Epidermal melanocyte (primary cell): ENCODE data around the gene C4BPA.

Experiments
- DNase-seq: peaks from one replicate; pipeline ENCODE4 v3.0.0; 2011; ENCODE audit warnings: low spot score; ENCODE audit not compliant: insufficient read length

The C4BPA gene

GRCh38 chr1:207077012-207077411, 27.0 kb upstream of the C4BPA start:
- no peak for DNase-seq

DNA sequence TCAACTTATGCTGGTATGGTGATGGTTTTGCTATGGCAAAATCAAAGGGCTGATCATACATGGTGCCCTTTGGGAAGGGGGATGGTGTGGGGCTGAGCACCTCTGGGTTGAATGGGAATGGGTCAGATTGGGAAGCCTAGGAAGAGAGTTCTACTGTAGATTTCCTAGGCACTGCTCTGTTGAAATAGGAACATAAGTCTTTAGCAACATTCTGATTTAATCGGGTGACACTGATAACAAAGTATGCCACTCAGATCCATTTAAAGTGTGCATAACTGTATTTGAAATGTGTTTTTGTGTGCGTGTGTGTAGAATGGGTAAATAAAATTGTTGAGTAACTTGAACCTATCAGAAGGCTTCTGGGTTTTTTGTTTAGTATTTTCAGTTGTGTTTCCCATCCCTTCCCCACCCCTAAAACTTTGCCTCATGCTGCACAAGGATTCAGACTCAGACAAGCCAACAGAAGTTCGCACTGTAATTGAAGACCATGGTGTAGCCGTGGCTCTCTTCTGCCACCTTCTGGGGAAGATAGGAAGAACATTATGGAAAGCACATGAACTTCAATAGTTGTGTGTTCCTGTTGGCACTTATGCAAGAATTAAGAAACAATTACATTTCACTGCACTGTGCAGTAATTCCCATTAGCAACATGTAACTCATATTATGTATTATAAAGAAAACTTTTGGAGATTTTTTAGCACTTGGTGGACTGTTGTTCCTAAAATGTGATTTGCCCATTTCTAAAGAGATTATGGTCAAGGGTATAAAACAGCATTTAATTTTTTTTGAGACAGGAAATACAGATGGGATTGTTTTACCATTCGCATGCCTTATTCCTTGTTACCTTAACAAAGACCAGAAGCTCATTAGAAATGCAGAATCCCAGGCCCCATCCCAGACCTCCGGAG, 26.3 kb upstream of the C4BPA start:
- DNase-seq: peak; percentile 72

DNA sequence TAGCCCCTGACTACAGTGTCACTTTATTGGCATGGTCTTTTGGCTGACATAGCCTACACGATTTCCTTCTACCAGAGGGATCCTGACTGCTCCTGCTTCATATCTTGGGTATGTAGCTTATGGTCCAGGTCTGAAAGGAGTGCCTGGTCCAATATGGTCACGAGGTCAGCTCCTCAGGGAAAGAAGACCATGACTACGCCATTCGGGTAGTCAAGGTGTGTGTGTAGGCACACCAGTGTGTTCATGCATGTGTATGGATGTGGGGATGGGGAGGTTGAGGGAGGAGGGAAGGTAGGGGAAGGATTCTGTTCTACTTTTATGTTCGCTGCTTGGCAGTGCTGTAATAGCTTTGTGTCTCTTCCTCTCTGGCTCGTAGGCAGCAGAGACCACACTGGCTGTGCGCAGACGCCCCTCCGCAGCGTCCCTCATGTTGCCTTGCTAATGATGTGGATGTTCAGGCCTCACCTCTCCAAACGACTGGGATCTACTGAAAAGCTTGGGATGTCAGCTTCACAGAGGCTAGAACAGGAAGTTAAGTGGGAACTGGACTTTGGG, 25.4 kb upstream of the C4BPA start:
- DNase-seq: no peak

DNA sequence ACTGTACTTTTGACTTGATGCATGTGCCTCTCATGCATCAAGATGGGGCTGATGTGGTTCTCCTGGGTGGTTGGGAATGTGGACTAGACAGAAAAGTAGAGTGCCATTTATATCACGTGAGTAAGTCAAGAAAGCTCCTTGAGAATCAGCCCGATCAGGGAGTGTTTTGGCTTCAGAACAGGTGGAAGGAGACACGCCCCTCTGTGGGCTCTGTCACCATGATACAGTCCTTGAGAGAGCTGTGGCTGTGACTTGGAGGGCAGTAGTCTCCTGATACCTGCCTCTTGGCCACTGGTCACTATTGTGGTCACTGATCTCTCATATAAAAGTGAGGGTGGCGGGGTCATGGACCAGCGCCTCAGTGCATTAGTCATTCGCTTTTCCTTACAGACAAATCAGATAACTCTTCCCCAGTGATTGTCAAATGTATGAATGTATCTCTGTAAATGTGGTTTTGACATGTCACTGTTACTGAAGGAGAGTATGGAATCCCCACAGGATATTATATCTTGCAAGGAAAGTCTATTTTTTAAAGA, 24.3 kb upstream of the C4BPA start:
- no peak for DNase-seq

GRCh38 chr1:207081088-207081487, 22.9 kb upstream of the C4BPA start:
- no peak for DNase-seq

- DNase-seq: no peak
These were observed 22.2 kb upstream of the C4BPA start for GRCh38 chr1:207081806-207082205.

DNA sequence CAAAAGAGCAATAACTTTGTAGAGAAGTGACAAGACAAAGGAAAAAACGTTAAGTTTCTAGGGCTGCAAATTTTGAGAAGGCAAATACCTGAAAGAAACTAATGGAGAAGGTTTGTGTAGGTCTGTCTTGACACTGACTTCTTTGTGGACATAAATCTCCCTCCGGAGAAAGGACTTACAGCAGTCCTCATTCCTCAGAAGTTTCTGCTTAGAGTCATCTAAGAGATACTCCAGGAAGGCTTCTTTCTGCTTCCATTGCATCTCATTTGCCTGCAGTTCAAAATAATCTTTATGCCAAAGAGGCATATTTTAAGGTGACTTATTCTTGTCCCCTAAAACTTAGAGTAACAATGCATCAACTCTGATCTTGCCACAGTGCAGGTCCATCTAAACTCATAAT, 19.8 kb upstream of the C4BPA start:
- no peak for DNase-seq

DNA sequence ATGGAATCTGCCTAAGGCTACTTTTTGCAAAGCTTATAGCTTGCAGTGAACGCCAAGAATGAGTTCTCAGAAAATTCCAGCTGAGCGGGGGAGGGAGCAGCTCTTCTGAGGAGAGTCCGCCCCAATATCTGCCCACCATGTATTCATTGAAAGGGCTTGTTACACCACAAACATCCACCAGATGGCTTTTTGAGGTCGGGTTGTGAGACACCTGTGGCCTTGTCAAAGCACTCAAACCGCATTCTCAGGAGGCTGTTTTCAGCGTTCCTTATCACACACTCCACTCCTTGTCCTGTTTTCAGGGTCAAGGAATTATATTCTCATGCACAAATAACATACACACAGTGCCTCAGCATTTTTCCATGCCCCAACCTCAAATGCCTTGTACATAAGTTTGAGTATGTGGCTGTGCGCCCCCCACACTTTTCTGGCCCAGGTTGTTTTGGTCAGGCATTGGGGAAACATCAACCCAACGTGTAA, 19.3 kb upstream of the C4BPA start:
- peak; percentile 43 for DNase-seq

DNA sequence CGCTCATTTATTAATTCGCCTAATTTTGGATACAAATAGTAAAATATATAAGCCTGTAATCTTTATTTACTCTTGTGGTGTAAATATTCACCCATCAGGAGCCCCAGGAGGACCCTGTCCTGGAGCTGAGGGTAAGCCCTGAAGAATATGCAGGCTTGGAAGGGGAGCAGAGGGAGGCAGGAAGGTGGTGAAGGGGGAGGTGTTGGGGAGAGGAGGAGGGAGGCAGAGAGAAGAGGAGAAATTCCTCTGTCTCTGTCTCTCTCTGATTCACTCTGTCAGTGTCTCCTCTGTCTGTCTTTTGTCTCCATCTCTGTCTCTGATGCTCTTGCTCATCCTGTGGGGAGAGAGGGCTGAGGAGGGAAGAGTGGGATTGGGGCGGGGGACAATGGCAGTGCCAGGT, 18.1 kb upstream of the C4BPA start:
- DNase-seq: no peak

DNA sequence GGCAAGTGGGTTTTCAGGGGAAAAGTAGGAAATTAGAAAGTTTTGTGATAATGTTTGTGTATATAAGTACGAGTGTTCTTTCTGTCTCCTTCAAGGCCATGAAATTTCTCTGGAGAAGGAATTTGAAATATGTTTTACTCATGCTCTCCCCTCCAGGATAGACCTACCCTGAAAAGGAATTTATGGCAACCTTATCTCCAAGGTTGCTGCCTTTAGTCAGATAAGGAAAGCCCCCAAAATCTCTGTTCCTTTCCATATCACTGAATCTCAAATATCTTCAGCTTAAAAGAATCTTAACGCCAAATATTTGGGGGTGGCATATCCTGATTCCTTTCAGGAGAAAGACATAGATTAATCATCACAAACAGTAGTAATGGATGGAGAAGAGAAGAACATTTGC, 15.9 kb upstream of the C4BPA start:
- no peak for DNase-seq

DNA sequence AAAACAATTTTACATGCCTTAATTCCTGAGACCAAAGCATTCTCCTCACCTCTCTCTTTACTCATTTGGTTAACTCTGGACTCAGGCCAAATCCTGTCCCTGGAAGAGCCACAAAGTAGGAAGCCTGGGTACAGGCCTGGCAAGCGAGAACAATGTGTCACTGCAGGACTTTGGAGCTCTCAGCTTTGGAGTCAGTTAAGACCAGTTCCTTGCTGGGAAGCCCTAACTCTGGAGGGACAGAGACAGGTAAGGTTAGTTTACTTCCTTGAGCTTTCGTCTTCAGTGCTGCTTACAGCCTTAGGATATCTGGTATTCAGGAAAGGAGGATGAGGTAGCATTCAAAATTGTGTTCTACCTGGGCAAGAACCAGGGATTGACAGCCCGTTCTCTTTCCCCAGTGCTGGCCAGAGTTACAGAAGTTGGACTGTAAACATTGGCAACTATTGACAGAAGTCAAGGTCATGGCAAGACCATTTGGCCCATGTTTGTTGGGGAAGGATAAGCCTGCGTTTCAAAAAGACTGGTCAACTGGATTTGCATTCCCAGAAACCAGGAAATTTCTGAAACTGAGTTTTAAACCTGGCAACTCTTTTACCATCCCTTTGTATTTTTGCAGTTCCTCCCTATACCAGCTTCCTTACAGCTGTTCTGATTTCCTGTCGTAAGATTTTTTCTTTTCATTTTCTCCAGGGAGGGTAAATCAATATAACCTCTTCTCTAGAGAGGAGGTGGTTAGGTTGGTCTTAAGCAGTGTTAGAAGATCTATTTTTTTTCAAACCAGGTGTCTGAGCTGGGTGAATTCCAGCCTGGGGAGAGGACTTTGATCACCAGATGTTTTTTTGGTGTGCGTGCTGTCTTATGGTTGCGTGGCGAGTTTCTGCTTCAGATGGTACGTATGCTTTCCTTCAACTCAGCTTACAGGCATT, 15.1 kb upstream of the C4BPA start, which contains the start of gene C4BPB:
Gene C4BPB (plus strand): TSS at position 160 of the 926 bp plus-strand sequence. CDS start 672 bp downstream, at position 832.
- no peak for DNase-seq

GRCh38 chr1:207089627-207090355, 14.2 kb upstream of the C4BPA start:
- DNase-seq: no peak

DNA sequence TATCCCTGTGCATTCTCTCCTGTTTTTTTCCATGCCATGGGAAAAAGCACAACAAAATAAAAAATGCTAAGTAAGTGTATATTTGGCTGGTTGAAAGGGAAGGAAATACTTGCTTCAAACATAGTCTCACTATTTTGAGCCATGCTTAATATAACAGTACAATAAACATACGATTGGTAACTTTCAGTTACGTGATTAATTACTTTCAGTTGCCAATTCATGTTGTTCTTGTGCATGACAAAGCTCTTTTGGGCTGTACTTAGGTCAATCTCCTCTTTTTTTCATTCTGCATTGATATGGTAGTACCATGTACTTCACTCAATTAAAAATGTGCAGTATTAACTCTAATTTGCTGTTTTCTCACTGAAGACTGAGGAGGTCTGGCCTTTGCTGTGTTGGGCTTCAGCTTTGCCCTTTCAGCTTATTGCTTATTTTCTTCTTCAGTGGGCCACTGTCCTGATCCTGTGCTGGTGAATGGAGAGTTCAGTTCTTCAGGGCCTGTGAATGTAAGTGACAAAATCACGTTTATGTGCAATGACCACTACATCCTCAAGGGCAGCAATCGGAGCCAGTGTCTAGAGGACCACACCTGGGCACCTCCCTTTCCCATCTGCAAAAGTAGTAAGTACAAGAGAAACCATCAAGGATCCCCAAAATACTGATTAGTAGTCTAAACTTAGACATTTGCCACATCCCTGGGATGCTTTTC, 12.7 kb upstream of the C4BPA start:
- no peak for DNase-seq

- no peak for DNase-seq
These were observed 10.1 kb upstream of the C4BPA start for GRCh38 chr1:207093944-207094343.

DNA sequence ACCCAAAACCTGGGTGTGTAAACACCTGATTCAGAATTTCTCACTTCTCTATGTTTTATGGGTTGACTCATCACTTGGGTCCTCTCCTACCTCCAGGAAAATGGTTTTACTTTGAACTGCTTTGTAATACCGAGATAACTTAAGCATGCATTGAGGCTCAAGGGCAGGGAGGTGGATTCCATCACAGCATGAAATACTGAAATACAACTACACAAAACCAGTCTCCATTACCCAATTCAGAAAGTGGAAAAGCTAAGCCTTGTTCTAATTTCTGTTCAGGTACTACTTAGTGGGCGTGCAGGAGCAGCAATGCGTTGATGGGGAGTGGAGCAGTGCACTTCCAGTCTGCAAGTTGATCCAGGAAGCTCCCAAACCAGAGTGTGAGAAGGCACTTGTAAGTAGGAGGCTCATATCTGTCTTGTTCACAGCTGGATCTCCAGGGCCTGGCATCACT, 6.1 kb upstream of the C4BPA start:
- DNase-seq: no peak

GRCh38 chr1:207101720-207102119, 2.3 kb upstream of the C4BPA start:
- no peak for DNase-seq

- no peak for DNase-seq
These were observed 1.9 kb upstream of the C4BPA start for GRCh38 chr1:207102146-207102545.

DNA sequence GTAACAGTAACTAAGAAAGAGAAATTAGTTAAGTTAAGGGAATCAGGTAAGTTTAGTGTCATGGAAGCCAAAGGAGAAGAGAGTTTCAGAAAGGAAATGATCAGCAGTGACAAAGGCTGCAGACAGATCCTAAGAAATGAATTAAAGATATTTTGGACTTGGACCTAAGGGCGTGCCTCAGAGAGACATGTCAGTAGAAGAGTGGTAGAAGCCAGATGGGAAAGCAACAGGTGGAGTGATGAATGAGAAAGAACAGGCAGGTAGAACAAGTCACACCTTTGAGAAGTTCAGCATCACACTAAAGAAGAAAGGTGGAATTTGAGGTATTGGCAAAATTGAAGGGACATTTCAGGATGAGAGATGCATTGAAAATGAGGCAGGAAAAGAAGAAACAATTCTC, 1.4 kb upstream of the C4BPA start:
- DNase-seq: no peak

- no peak for DNase-seq
These were observed 5.0 kb downstream of the C4BPA start for GRCh38 chr1:207109004-207109403.
